Activated T-cell treated with anti-CD3 and anti-CD28 coated beads for 1 hour (primary cell): ENCODE data around the gene TMEM243.

ENCODE experiments used
- DNase-seq: peaks from one replicate; pipeline ENCODE4 v3.0.0-alpha.2; 2020; ENCODE audit warnings: low read depth

Gene TMEM243

DNA sequence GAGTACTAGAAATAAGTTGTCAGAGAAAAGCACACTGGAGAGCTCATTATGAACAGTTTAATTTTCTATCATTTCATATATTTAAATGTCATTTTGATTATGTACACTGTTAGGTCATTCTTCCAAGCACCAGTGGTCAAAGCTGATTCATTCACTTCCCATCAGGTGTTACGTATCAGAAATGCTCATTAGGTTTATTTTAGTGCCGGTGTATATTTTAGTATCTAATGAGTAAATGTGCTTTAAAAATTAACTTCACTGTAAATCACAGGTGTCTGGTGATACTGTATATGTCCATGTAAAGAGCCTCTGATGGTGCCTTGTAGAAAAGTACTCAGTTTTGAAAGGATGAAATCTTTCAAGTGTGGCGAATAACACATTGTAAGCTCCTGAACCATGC is 63.7 kb downstream of the TMEM243 start:
- no peak for DNase-seq

DNA sequence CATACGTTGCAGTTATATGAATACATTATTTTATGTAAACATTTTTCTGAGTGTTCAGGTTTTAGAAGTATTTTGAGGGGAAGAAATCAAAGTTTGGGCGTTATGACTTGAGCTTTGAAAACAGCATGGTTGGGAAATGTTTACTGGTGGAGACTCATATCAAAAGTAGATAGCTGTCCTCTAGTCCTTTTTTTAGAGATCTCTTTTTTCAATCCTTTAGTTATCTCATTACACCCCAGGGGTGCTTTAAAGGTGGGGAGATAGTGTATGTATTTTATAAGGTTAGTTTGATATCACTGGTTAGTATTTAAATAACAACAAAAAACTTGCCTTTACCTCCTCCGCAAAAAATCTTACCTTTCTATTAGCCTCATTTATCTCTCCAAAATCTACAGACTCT is 65.0 kb downstream of the TMEM243 start:
- DNase-seq, result no peak

- no peak for DNase-seq
Observed at GRCh38 chr7:87154166-87154565, 65.4 kb downstream of the TMEM243 start.

GRCh38 chr7:87152897-87153641 is 66.5 kb downstream of the TMEM243 start:
- peak; percentile 14 for DNase-seq

DNA sequence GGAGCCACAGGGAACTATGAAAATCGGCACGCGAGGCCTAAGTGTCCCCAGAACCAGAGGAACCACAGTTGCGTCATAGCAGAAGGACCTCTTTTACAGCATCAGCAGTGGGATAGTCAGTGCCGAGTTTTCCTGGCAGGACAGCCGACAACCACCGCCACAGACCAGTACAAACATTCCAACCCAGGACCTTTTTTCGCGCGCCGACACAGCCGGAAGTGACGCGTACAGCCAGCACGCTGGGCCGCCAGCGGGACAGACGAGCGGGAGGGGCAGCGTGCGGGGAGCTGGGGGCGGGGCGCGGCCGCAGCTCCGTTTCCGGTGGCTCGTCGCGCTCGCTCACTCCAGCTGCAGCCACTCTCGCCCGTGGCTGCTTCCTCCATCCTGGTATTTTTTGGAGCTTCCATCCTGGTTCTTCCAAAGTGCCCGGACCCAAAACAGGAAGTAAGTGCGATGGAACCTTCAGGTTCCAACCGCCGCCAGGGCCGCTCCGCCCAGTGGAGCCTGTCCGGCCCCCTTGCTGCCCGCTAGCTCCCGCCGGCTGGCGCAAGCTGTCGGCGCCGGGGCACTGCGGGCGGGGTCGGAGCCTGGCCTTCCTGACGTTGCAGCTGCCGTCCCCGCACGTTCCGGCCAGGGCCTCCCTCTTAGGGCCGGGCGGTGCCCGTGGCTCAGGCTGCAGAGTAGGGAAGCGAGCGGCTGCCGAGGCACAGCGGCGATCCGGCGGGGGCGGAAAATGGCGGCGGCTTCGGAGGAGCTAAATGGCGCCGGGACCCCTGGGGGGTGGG is 67.2 kb downstream of the TMEM243 start, which contains the start of gene DMTF1:
Gene DMTF1 (plus strand): TSS at position 342 of the 785 bp plus-strand sequence. CDS start 12,489 bp downstream, outside the sequence.
- peak; percentile 79 for DNase-seq

- no peak for DNase-seq
Observed at GRCh38 chr7:87151729-87152111, 67.8 kb downstream of the TMEM243 start.

- DNase-seq, result no peak
Observed at GRCh38 chr7:87151002-87151728, 68.4 kb downstream of the TMEM243 start.

- DNase-seq, result no peak
Observed at GRCh38 chr7:87148332-87148955, 71.1 kb downstream of the TMEM243 start.

DNA sequence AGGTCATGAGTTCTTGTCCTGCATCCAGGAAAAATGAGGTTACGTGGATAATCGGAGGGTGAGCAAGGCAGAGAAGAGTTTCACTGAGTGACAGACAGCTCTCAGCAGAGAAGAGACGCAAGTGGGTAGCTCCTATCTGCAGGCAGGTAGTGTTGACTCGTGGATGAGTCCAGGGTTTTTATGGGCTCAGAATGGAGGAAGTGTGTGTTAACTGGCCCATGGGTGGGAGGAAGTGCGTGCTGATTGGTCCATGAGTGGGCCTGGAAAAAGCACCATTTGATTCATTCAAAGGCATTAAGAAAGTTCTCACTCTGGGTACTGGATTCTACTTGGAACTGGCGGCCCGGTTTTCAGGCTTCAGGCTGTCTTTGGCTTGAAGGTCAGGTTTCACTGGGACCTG is 72.0 kb downstream of the TMEM243 start:
- no peak for DNase-seq

- no peak for DNase-seq
Observed at GRCh38 chr7:87146740-87147386, 72.7 kb downstream of the TMEM243 start.
